ENCODE data around the gene TREM2.

DNA sequence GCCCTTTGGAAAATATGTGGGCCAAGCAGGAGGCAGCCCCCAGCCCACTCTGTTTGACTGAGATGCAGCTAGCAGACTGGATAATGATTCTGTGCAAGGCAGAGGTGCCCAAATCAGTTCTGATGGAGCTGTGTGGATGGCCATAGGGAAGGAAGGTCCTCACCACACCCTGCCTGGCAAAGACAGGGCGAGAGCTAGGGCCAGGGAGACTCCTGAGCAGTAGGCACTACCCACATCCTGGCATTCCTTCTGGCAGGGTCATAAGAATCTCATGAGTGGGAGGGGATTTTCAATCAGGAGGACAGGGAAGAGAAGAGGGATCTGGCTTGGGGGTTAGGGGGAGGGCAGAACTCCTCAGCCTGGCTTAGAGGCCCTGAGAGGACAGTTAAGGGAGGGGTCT is 18.6 kb upstream of the TREM2 start:
- TF ChIP-seq TOX (CRISPR knock-in tag; IDR thresholded peaks at IDR 0.05; ENCODE audit: borderline replicate concordance) = no peak
- TF ChIP-seq, protein P1, sequence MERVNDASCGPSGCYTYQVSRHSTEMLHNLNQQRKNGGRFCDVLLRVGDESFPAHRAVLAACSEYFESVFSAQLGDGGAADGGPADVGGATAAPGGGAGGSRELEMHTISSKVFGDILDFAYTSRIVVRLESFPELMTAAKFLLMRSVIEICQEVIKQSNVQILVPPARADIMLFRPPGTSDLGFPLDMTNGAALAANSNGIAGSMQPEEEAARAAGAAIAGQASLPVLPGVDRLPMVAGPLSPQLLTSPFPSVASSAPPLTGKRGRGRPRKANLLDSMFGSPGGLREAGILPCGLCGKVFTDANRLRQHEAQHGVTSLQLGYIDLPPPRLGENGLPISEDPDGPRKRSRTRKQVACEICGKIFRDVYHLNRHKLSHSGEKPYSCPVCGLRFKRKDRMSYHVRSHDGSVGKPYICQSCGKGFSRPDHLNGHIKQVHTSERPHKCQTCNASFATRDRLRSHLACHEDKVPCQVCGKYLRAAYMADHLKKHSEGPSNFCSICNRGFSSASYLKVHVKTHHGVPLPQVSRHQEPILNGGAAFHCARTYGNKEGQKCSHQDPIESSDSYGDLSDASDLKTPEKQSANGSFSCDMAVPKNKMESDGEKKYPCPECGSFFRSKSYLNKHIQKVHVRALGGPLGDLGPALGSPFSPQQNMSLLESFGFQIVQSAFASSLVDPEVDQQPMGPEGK (CRISPR knock-in tag; IDR thresholded peaks at IDR 0.05; ENCODE audit: borderline replicate concordance) = no peak
- no peak for TF ChIP-seq ARNTL (CRISPR knock-in tag; IDR thresholded peaks at IDR 0.05; ENCODE audit: borderline replicate concordance, low read depth)
- no peak for TF ChIP-seq BACH2 (CRISPR knock-in tag; IDR thresholded peaks at IDR 0.05; ENCODE audit: borderline replicate concordance)
- TF ChIP-seq CREB5 (CRISPR knock-in tag; IDR thresholded peaks at IDR 0.05; ENCODE audit: low read depth) = no peak
- no peak for TF ChIP-seq ESRRG (CRISPR knock-in tag; IDR thresholded peaks at IDR 0.05)
- TF ChIP-seq CSDC2 (CRISPR knock-in tag; IDR thresholded peaks at IDR 0.05) = no peak
- TF ChIP-seq ZNF8 (CRISPR knock-in tag; IDR thresholded peaks at IDR 0.05) = no peak
- no peak for TF ChIP-seq OSR1 (CRISPR knock-in tag; IDR thresholded peaks at IDR 0.05)
- TF ChIP-seq ZFP30 (CRISPR knock-in tag; IDR thresholded peaks at IDR 0.05) = no peak
- no peak for TF ChIP-seq RARB (CRISPR knock-in tag; IDR thresholded peaks at IDR 0.05)
- TF ChIP-seq, protein P2, sequence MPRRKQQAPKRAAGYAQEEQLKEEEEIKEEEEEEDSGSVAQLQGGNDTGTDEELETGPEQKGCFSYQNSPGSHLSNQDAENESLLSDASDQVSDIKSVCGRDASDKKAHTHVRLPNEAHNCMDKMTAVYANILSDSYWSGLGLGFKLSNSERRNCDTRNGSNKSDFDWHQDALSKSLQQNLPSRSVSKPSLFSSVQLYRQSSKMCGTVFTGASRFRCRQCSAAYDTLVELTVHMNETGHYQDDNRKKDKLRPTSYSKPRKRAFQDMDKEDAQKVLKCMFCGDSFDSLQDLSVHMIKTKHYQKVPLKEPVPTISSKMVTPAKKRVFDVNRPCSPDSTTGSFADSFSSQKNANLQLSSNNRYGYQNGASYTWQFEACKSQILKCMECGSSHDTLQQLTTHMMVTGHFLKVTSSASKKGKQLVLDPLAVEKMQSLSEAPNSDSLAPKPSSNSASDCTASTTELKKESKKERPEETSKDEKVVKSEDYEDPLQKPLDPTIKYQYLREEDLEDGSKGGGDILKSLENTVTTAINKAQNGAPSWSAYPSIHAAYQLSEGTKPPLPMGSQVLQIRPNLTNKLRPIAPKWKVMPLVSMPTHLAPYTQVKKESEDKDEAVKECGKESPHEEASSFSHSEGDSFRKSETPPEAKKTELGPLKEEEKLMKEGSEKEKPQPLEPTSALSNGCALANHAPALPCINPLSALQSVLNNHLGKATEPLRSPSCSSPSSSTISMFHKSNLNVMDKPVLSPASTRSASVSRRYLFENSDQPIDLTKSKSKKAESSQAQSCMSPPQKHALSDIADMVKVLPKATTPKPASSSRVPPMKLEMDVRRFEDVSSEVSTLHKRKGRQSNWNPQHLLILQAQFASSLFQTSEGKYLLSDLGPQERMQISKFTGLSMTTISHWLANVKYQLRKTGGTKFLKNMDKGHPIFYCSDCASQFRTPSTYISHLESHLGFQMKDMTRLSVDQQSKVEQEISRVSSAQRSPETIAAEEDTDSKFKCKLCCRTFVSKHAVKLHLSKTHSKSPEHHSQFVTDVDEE (CRISPR knock-in tag; IDR thresholded peaks at IDR 0.05) = no peak
- TF ChIP-seq ISL1 (CRISPR knock-in tag; IDR thresholded peaks at IDR 0.05) = no peak

Measured in SK-N-SH treated with all-trans-retinoic acid at 6 μM for 48 hours (cell line).